IPS-18a (cell line): ENCODE measurements around the gene DMD.
"Not testable (repeated sequence)": the region's sequence is repeated elsewhere in the genome, so short reads cannot be mapped to it uniquely, and the experiment has no call there.

Source experiments
- H3K27ac ChIP-seq: one replicate; pipeline ENCODE4 v1.5.1; 2013; ENCODE audit warnings: low read length
- H3K27me3 ChIP-seq: one replicate; pipeline ENCODE4 v1.6.1; 2013; ENCODE audit warnings: mild to moderate bottlenecking, low read length; ENCODE audit not compliant: control insufficient read depth, insufficient read depth
- H3K36me3 ChIP-seq: one replicate; pipeline ENCODE4 v1.6.1; 2013; ENCODE audit warnings: low read depth, low read length; ENCODE audit not compliant: control insufficient read depth
- H3K4me1 ChIP-seq: one replicate; pipeline ENCODE4 v1.6.1; 2013; ENCODE audit warnings: low read depth, low read length; ENCODE audit not compliant: control insufficient read depth
- H3K4me3 ChIP-seq: one replicate; pipeline ENCODE4 v1.5.1; 2013; ENCODE audit warnings: low read length
- H3K9ac ChIP-seq: one replicate; pipeline ENCODE4 v1.6.1; 2013; ENCODE audit warnings: mild to moderate bottlenecking, low read length, moderate library complexity
- H3K9me3 ChIP-seq: one replicate; pipeline ENCODE4 v1.6.1; 2013; ENCODE audit warnings: low read depth, low read length; ENCODE audit not compliant: control insufficient read depth

Gene DMD

GRCh38 chrX:31516527-31516926 lies 1694.8 kb downstream of the DMD start:
- no peak overlapping the region for H3K27ac ChIP-seq
- no peaks in the 10 kb centered on the region for H3K27me3 ChIP-seq
- H3K9me3 ChIP-seq: peaks cover 6% of the 10 kb centered on the region

GRCh38 chrX:31508338-31508737 lies 1703.0 kb downstream of the DMD start:
- Histone ChIP-seq H3K4me1 (no peaks in the 10 kb centered on the region), H3K27me3 (no peaks in the 10 kb centered on the region)

More at GRCh38 chrX:31516527-31516926, 1694.8 kb downstream of the DMD start:
- H3K36me3 ChIP-seq: no peaks in the 10 kb centered on the region
- no peaks in the 10 kb centered on the region for H3K4me1 ChIP-seq
- H3K9ac ChIP-seq: no peak overlapping the region
- no peak overlapping the region for H3K4me3 ChIP-seq

GRCh38 chrX:31506928-31507327 lies 1704.4 kb downstream of the DMD start:
- no peak overlapping the region for H3K9ac ChIP-seq
- H3K27ac ChIP-seq: no peak overlapping the region
- H3K4me1 ChIP-seq: no peaks in the 10 kb centered on the region
- no peaks in the 10 kb centered on the region for H3K36me3 ChIP-seq
- no peak overlapping the region for H3K4me3 ChIP-seq
- H3K27me3 ChIP-seq: no peaks in the 10 kb centered on the region
- H3K9me3 ChIP-seq: peaks cover 11% of the 10 kb centered on the region

More at GRCh38 chrX:31508338-31508737, 1703.0 kb downstream of the DMD start:
- Histone ChIP-seq H3K9me3 (peaks cover 11% of the 10 kb centered on the region), H3K36me3 (no peaks in the 10 kb centered on the region), H3K4me3 (no peak overlapping the region), H3K9ac (no peak overlapping the region), H3K27ac (no peak overlapping the region)

DNA sequence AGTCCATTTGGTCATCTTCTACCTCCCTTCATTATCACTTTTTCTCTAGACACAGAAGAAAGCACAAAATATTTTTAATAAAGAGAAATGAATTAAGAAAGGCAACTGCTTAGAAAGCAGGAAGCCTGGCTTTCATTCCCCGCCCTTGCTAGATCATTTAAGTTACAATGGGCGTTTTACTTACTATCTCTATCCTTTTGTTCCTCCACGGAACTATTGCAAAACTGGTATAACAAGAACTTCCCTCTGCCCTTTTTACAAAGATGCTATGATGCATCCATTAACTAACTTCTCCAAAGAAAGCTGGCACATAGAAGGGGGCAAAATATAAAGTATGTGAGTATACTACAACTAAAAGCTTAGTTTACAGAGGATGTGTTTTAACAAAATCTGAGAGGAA lies 1705.0 kb downstream of the DMD start:
- no peaks in the 10 kb centered on the region for H3K36me3 ChIP-seq
- H3K9me3 ChIP-seq: peaks cover 11% of the 10 kb centered on the region
- H3K4me1 ChIP-seq: no peaks in the 10 kb centered on the region
- H3K27ac ChIP-seq: no peak overlapping the region
- no peak overlapping the region for H3K4me3 ChIP-seq
- no peak overlapping the region for H3K9ac ChIP-seq
- no peaks in the 10 kb centered on the region for H3K27me3 ChIP-seq

DNA sequence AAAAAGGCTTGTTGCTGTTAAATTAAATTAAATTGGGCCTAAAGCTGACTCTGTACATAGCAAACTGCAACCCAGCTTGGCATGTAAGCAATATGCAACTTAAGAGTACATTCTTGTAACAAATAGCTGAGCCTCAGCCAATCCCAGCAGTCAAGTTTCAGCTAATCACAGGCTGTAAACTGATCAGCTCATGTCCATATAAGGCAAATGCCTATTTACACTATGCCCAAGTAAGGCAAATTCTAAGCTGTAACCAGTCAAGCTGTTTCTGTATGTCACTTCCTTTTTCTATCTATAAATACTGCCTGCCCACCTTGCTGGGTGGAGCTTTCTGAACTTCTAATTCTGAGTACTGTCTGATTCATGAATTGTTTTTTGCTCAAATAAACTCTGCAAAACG lies 1710.4 kb downstream of the DMD start:
- no peaks in the 10 kb centered on the region for H3K36me3 ChIP-seq
- H3K9ac ChIP-seq: no peak overlapping the region
- H3K4me1 ChIP-seq: no peaks in the 10 kb centered on the region
- H3K9me3 ChIP-seq: peaks cover 7% of the 10 kb centered on the region
- no peak overlapping the region for H3K27ac ChIP-seq
- no peaks in the 10 kb centered on the region for H3K27me3 ChIP-seq
- no peak overlapping the region for H3K4me3 ChIP-seq

DNA sequence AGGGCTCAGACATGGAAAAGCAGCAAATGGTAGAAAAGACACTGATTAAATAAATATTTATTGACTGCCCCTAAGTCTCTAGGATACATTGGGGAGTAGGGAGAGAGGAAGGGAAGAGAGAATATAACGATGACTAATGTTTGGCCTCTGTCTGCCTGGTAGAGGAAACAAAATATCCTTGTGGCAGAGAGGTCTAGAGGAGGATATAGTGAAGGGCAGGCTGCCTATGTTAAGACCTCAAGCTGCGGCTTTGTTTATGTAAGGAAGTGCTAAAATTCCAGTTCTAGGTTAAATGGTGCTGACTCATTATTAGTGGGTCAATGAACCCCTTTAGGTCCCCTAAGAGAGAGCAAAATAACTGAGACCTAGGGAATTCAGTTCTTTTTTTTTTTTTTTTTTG lies 1712.2 kb downstream of the DMD start:
- no peak overlapping the region for H3K27ac ChIP-seq

GRCh38 chrX:31497086-31497485 lies 1714.3 kb downstream of the DMD start:
- H3K27me3 ChIP-seq: no peaks in the 10 kb centered on the region
- H3K9ac ChIP-seq: no peak overlapping the region
- no peak overlapping the region for H3K4me3 ChIP-seq
- H3K9me3 ChIP-seq: no peaks in the 10 kb centered on the region
- no peak overlapping the region for H3K27ac ChIP-seq
- H3K36me3 ChIP-seq: no peaks in the 10 kb centered on the region
- no peaks in the 10 kb centered on the region for H3K4me1 ChIP-seq

More for the DNA sequence above, 1712.2 kb downstream of the DMD start:
- H3K36me3 ChIP-seq: no peaks in the 10 kb centered on the region
- no peak overlapping the region for H3K4me3 ChIP-seq
- H3K9ac ChIP-seq: no peak overlapping the region
- peaks cover 3% of the 10 kb centered on the region for H3K9me3 ChIP-seq
- H3K27me3 ChIP-seq: no peaks in the 10 kb centered on the region
- H3K4me1 ChIP-seq: no peaks in the 10 kb centered on the region

- no peak overlapping the region for H3K9ac ChIP-seq
- H3K4me3 ChIP-seq: no peak overlapping the region
- H3K27me3 ChIP-seq: no peaks in the 10 kb centered on the region
- H3K4me1 ChIP-seq: no peaks in the 10 kb centered on the region
- no peaks in the 10 kb centered on the region for H3K36me3 ChIP-seq
- peaks cover 21% of the 10 kb centered on the region for H3K9me3 ChIP-seq
- no peak overlapping the region for H3K27ac ChIP-seq
These were observed 1723.4 kb downstream of the DMD start for GRCh38 chrX:31487951-31488350.

GRCh38 chrX:31483336-31483735 lies 1728.0 kb downstream of the DMD start:
- Histone ChIP-seq H3K27me3 (no peaks in the 10 kb centered on the region), H3K4me1 (no peaks in the 10 kb centered on the region), H3K9me3 (peaks cover 27% of the 10 kb centered on the region), H3K4me3 (no peak overlapping the region), H3K27ac (no peak overlapping the region), H3K9ac (no peak overlapping the region), H3K36me3 (no peaks in the 10 kb centered on the region)

- Histone ChIP-seq H3K9ac (no peak overlapping the region), H3K4me1 (no peaks in the 10 kb centered on the region), H3K36me3 (no peaks in the 10 kb centered on the region), H3K27me3 (no peaks in the 10 kb centered on the region), H3K27ac (no peak overlapping the region), H3K4me3 (no peak overlapping the region), H3K9me3 (peaks cover 24% of the 10 kb centered on the region)
These were observed 1730.7 kb downstream of the DMD start for GRCh38 chrX:31480696-31481095.

GRCh38 chrX:31471229-31471628 lies 1740.1 kb downstream of the DMD start:
- Histone ChIP-seq H3K27ac (no peak overlapping the region), H3K4me3 (no peak overlapping the region), H3K9me3 (peaks cover 27% of the 10 kb centered on the region), H3K36me3 (no peaks in the 10 kb centered on the region), H3K27me3 (no peaks in the 10 kb centered on the region), H3K4me1 (no peaks in the 10 kb centered on the region), H3K9ac (no peak overlapping the region)

GRCh38 chrX:31470753-31471152 lies 1740.6 kb downstream of the DMD start:
- H3K4me3 ChIP-seq, H3K9ac ChIP-seq, H3K27me3 ChIP-seq, H3K36me3 ChIP-seq, H3K4me1 ChIP-seq, H3K27ac ChIP-seq: not testable (repeated sequence)
- peaks cover 24% of the 10 kb centered on the region for H3K9me3 ChIP-seq
